ENCODE data around the gene TMEM94. TPM values are rescaled to one million over a fixed set of nuclear protein-coding genes. Genes with fewer than 3 reads are reported as not detected.
"Not testable (repeated sequence)": the region's sequence is repeated elsewhere in the genome, so short reads cannot be mapped to it uniquely, and the experiment has no call there.

TMEM94 gene
- total RNA-seq, 1 donor = 28.5 TPM

GRCh38 chr17:75516619-75517296, 60.3 kb downstream of the TMEM94 start:
- DNase-seq (ENCODE audit: low read depth) = no peak
- TF ChIP-seq CTCF (IDR thresholded peaks at IDR 0.05; ENCODE audit: insufficient read depth, low read depth, low read length) = no peak
- peak overlapping the region; percentile 82 for H3K4me3 ChIP-seq (ENCODE audit: low read depth, low read length)

GRCh38 chr17:75517297-75517865, 60.9 kb downstream of the TMEM94 start:
- H3K4me3 ChIP-seq (ENCODE audit: low read depth, low read length) = peak overlapping the region; percentile 82
- no peak for DNase-seq (ENCODE audit: low read depth)
- no peak for TF ChIP-seq CTCF (IDR thresholded peaks at IDR 0.05; ENCODE audit: insufficient read depth, low read depth, low read length)

- no peak overlapping the region for H3K4me3 ChIP-seq (ENCODE audit: low read depth, low read length)
- no peak for TF ChIP-seq CTCF (IDR thresholded peaks at IDR 0.05; ENCODE audit: insufficient read depth, low read depth, low read length)
- DNase-seq (ENCODE audit: low read depth) = no peak
These were observed 61.8 kb downstream of the TMEM94 start for GRCh38 chr17:75518201-75518600.

DNA sequence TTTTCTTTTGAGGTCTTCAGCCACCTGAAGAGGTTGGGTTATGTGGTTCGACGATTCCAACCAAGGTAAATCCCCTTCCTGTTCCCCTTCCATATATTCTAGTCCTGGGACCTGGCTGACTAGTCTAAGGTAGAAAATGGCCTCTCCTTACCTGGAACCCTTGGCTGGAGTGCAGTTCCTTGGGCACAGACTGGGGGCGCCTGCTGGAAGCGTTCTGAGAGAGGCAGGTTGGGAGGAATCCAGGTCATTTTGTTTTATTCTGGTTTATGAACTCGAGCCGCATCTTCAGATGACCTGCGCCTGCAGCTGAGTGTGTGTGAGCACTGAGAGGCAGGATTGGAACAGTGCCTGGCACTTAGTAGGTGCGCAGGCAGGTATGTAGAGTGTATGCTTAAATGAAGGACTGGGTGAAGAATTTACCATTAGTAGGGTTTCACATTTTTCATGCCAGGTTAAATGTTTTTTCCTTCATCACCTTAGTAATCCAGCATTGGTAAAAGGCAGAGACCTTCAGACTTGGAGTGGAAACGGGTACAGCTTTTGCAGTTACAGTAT, 62.6 kb downstream of the TMEM94 start:
- no peak overlapping the region for H3K4me3 ChIP-seq (ENCODE audit: low read depth, low read length)
- DNase-seq (ENCODE audit: low read depth) = no peak
- TF ChIP-seq CTCF (IDR thresholded peaks at IDR 0.05; ENCODE audit: insufficient read depth, low read depth, low read length) = no peak

DNA sequence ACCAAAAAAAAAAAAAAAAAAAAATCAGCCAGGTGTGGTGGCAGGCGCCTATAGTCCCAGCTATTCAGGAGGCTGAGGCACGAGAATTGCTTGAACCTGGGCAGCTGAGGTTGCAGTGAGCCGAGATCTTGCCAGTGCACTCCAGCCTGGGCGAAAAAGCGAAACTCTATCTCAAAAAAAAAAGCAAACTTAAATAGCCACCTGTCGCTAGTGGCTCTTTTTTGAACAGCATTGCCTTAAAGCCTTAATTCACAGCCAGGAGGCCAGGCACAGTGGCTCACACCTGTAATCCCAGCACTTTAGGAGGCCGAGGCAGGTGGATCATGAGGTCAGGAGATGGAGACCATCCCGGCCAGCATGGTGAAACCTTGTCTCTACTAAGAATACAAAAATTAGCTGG, 64.0 kb downstream of the TMEM94 start:
- H3K4me3 ChIP-seq (ENCODE audit: low read depth, low read length); DNase-seq (ENCODE audit: low read depth): not testable (repeated sequence)

GRCh38 chr17:75521290-75521689, 64.9 kb downstream of the TMEM94 start:
- TF ChIP-seq CTCF (IDR thresholded peaks at IDR 0.05; ENCODE audit: insufficient read depth, low read depth, low read length) = no peak
- DNase-seq (ENCODE audit: low read depth) = no peak
- no peak overlapping the region for H3K4me3 ChIP-seq (ENCODE audit: low read depth, low read length)

GRCh38 chr17:75521951-75522727, 65.7 kb downstream of the TMEM94 start:
- no peak for TF ChIP-seq CTCF (IDR thresholded peaks at IDR 0.05; ENCODE audit: insufficient read depth, low read depth, low read length)
- DNase-seq (ENCODE audit: low read depth) = no peak
- H3K4me3 ChIP-seq (ENCODE audit: low read depth, low read length) = no peak overlapping the region

Data from fibroblast of villous mesenchyme (primary cell).